Stimulated activated effector memory CD8-positive, alpha-beta T cell treated with anti-CD3 and anti-CD28 coated beads, Interleukin-12 subunit alpha, Interleukin-12 subunit beta, amount 100 ng/mL, for 72 hours (primary cell): ENCODE data around the gene UPF1.
"Not testable (repeated sequence)": the region's sequence is repeated elsewhere in the genome, so short reads cannot be mapped to it uniquely, and the experiment has no call there.

Source experiments
- ATAC-seq: fragments of 150-1000 bp; cut with Tn5 transposase; 2 replicates; pipeline ENCODE4 v1.10.0; 2021
- DNase-seq, 2 donors: peaks; one replicate each; pipeline ENCODE4 v3.0.0; 2021 to 2022; ENCODE audit warnings: low spot score in 2 of 2
- H3K27ac Mint-ChIP-seq: one replicate; pipeline ENCODE4 v1.8.0; 2022; ENCODE audit warnings: mild to moderate bottlenecking, mixed read lengths
- H3K36me3 Mint-ChIP-seq: one replicate; pipeline ENCODE4 v1.8.0; 2022; ENCODE audit warnings: mild to moderate bottlenecking, mixed read lengths
- H3K4me1 Mint-ChIP-seq: one replicate; pipeline ENCODE4 v1.8.0; 2022; ENCODE audit warnings: mixed read lengths
- H3K4me3 Mint-ChIP-seq: one replicate; pipeline ENCODE4 v1.8.0; 2022; ENCODE audit warnings: mild to moderate bottlenecking, mixed read lengths
- H3K9me3 Mint-ChIP-seq: one replicate; pipeline ENCODE4 v1.8.0; 2022; ENCODE audit warnings: mixed read lengths

UPF1 gene

GRCh38 chr19:18915639-18916038 lies 83.9 kb downstream of the UPF1 start:
- Mint-ChIP-seq H3K9me3 (no peaks in the 10 kb centered on the region), H3K4me1 (peaks cover 40% of the 10 kb centered on the region), H3K27ac (no peak overlapping the region), H3K4me3 (no peak overlapping the region), H3K36me3 (peaks cover 89% of the 10 kb centered on the region)
- DNase-seq (no peak), ATAC-seq (no peak)

- not testable (repeated sequence) for DNase-seq, H3K9me3 Mint-ChIP-seq, ATAC-seq, H3K27ac Mint-ChIP-seq
- H3K4me1 Mint-ChIP-seq: peaks cover 52% of the 10 kb centered on the region
- H3K36me3 Mint-ChIP-seq: peaks cover 88% of the 10 kb centered on the region
- peak overlapping the region; percentile 83 for H3K4me3 Mint-ChIP-seq
Observed at GRCh38 chr19:18917593-18917992, 85.8 kb downstream of the UPF1 start.
